ENCODE measurements around the gene ZNF460. TPM values are rescaled to one million over a fixed set of nuclear protein-coding genes. Genes with fewer than 3 reads are reported as not detected.
"Not testable (repeated sequence)": the region's sequence is repeated elsewhere in the genome, so short reads cannot be mapped to it uniquely, and the experiment has no call there.

The ZNF460 gene
- total RNA-seq, 1 experiment from 2014 or later, result 24.9 TPM

DNA sequence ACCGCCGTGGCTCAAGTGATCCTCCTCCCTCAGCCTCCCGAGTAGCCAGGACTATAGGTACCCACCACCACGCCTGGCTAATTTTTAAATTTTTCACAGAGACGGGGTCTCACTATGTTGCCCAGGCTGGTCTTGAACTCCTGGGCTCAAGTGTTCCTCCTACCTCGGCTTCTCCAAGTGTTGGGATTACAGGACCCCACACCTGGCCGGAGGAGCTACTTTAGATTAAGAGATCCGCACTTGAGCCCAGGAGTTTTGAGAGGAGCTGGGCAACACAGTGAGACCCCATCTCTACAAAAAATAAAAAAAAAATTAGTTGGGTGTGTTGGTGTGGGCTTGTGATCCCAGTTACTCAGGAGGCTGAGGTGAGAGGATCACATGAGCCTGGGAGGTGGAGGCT, 9.0 kb upstream of the ZNF460 start:
- no peak for DNase-seq
- H3K9me3 ChIP-seq, result no peaks in the 10 kb centered on the region
- H3K27me3 ChIP-seq, result no peaks in the 10 kb centered on the region
- no peak overlapping the region for H3K4me3 ChIP-seq
- H3K36me3 ChIP-seq, result peaks cover 4% of the 10 kb centered on the region

DNA sequence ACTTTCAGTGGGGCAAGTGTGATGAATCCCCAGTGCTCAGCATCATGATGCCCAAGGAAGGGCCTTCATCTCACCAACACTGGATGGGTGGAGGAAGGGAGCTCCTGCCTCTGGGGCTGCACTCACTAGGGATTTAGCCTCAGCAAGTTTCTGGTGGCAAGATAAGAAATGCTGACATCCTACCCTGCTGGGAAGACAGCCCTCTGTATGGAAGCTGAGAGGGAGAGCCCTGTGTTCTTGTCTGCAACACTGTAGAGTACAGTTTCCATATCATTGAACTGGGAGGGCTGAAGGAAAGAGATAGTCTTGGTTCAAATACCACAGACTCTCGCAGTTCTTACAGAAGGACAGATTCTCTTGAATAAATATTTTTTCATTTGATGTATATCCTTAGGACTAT, 7.3 kb upstream of the ZNF460 start:
- H3K9me3 ChIP-seq, result no peaks in the 10 kb centered on the region
- peaks cover 4% of the 10 kb centered on the region for H3K36me3 ChIP-seq
- H3K27me3 ChIP-seq, result no peaks in the 10 kb centered on the region
- no peak for DNase-seq
- H3K4me3 ChIP-seq, result no peak overlapping the region

DNA sequence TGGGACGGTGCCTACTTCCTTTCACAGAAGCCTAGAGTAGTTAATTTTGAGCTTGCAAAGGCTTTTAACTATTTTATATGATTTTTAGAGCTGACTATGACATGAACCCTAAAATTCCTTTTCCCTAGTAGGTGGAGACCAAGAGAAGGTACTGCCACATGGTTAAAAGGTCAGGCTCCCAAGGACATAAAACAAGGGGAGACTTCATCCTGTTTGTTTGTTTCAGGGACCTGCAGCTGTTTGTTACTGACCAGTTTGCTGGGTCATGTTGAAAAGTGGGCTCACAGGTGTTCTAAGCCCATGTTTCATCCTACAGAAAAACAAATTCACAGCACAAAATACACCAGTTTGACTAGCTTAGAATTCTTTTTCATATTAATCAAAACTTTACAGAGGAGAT, 3.9 kb upstream of the ZNF460 start:
- no peaks in the 10 kb centered on the region for H3K9me3 ChIP-seq

DNA sequence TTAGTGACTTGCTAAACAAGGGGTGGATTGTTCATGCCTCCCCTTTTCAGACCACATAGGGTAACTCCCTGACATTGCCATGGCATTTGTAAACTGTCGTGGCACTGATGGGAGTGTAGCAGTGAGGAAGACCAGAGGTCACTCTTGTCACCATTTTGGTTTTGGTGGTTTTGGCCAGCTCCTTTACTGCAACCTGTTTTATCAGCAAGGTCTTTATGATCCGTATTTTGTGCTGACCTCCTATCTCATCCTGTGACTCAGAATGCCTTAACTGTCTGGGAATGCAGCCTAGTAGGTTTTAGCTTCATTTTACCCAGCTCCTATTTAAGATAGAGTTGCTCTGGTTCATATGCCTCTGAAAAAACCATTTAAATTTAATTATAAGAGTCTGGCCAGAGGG, 1.8 kb upstream of the ZNF460 start:
- H3K36me3 ChIP-seq, result peaks cover 29% of the 10 kb centered on the region
- DNase-seq, H3K9me3 ChIP-seq, H3K4me3 ChIP-seq, H3K27me3 ChIP-seq: not testable (repeated sequence)

More for the DNA sequence above, 3.9 kb upstream of the ZNF460 start:
- peaks cover 13% of the 10 kb centered on the region for H3K36me3 ChIP-seq
- H3K4me3 ChIP-seq, result no peak overlapping the region
- H3K27me3 ChIP-seq, result no peaks in the 10 kb centered on the region
- no peak for DNase-seq

DNA sequence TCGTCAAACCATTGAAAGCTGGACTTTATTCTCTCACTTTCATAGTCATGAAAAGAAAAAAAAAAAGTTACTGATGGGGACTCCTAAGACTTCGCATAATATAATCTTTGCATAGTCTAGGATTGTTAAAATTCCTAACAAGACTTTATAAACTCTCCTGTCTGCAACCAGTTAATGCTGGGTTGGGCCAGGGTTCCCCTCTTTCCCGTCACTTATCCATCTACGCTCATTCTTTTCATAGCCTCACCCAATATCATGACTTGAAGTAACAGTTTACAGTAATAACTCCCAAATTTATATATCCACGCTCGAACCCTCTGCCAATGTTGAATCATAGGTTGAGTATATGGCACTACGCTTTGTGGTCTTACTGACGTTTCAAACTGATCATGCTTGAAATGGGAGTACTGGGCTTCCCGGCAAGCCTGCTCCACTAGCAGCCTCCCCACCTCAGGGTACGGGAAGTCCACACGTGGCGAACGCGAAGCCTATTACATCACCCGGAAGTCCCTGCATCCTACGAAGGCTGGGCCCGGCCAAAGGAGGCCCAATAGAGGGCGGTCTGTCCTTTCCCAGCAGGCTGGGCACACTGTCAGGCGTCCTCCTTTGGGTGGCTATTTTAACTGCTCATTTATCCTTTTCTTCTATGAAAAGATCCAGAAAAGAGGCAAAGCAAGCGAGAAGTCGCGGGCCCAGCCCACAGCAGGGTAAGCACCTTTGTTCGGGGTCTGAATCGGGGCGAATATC, 694 bp upstream of the ZNF460 start:
- DNase-seq, result peak; percentile 96
- Histone ChIP-seq H3K4me3 (peak overlapping the region; percentile 78), H3K9me3 (no peaks in the 10 kb centered on the region), H3K36me3 (peaks cover 35% of the 10 kb centered on the region), H3K27me3 (no peaks in the 10 kb centered on the region)

DNA sequence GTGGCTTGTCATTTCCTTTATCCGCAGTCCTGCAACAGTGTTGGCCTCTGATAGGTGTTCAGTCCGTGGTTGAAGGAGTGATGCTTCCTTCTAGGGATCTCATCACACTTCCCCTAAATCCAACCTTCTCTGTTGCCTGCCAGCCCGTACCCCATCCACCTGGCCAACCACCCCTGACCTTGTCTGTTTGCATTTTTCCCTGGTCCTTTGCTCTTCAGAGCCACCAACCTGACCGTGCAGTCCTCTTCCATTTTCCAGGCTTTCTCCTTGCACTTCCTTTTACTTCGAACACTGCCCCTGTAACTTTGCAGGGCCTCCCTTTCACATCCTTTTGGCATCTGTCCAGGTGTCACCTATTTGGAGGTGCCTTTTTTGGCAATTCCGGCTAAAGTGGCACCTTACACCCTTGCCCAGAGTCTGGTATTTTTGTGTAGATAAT, 696 bp downstream of the ZNF460 start:
- H3K27me3 ChIP-seq, result no peaks in the 10 kb centered on the region
- peaks cover 48% of the 10 kb centered on the region for H3K36me3 ChIP-seq
- no peak for DNase-seq
- peak overlapping the region; percentile 78 for H3K4me3 ChIP-seq
- H3K9me3 ChIP-seq, result peaks cover 2% of the 10 kb centered on the region; the same call in 1 of the 2 replicates

DNA sequence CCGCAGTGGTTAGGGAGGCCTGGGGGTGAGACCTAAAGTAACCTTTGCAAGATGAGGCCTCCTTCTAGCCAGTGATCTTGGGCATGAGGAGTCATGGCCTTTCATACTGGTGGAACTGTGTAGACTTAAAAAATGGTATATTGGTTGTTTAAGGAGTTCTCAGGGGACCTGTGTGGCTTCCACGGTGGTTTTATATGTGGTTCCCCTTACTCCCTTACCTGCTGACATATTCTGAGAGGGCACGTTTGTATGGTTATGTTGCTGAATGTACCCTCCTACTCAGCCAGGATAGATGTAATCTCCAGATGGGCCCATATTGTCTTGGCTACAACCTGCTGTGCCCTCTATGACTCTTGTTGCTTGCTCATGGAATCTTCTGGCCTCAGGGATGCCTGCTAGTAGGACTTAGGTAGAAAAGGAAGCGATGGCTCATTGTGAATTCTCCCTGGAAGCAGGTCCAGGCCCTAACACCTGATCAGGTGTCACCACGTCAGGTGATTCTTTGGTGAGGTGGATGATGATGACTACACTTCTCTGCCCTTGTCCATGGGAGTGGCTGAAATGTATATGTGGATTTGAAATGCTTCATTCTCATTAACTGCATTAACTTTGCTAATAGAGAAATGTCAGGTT, 1.8 kb downstream of the ZNF460 start:
- no peak for DNase-seq
- no peaks in the 10 kb centered on the region for H3K27me3 ChIP-seq
- peaks cover 6% of the 10 kb centered on the region for H3K9me3 ChIP-seq
- H3K36me3 ChIP-seq, result peaks cover 60% of the 10 kb centered on the region
- H3K4me3 ChIP-seq, result peak overlapping the region; percentile 78

DNA sequence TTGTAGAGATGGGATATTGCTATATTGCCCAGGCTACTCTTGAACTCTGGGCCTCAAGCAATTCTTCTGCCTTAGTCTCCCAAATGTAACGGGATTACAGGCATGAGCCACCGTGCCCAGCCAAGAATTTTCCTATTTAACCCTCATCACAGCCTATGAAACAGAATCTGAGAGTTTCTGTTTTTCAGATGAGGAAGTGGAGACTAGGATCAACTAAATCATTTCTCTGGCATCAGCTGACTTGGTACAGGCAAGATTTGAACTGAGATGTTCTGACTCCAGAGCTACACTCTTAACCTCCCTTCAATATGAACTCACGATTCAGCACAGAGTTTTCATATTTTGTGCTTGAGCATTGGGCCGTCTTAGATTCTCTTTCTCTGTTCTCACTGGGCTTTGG, 8.1 kb downstream of the ZNF460 start:
- no peak for DNase-seq
- Histone ChIP-seq H3K27me3 (no peaks in the 10 kb centered on the region), H3K4me3 (no peak overlapping the region), H3K9me3 (peaks cover 56% of the 10 kb centered on the region), H3K36me3 (peaks cover 98% of the 10 kb centered on the region)

DNA sequence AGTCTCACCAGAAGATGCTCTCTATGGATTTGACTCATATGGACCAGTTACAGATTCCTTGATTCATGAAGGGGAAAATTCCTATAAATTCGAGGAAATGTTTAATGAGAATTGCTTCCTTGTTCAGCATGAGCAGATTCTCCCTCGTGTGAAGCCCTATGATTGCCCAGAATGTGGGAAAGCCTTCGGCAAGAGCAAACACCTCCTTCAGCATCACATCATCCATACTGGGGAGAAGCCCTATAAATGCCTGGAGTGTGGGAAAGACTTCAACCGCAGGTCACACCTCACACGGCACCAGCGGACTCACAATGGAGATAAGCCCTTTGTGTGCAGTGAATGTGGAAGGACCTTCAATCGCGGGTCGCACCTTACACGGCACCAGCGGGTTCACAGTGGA, 10.7 kb downstream of the ZNF460 start:
- no peak overlapping the region for H3K4me3 ChIP-seq
- no peak for DNase-seq
- no peaks in the 10 kb centered on the region for H3K27me3 ChIP-seq
- H3K9me3 ChIP-seq, result peaks cover 72% of the 10 kb centered on the region
- peaks cover 100% of the 10 kb centered on the region for H3K36me3 ChIP-seq

DNA sequence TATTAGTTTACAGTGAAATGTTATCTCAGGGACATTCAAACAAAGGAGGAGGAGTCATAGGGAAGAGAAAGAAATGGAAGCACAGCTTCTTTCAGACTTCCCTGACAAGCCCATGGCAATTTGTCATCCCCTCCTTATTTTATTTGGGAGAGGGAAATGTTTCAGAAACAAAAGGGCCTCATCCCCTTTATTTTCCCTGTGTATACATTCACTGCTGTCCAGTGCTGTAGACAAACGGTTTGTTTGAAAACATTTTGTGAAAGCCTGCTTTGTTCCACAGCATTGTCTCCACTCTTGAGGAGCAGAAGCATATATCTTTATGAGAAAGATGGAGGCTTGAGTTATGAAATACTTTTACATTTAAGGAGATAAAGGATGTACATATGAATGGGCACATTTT, 12.3 kb downstream of the ZNF460 start:
- Histone ChIP-seq H3K4me3 (no peak overlapping the region), H3K36me3 (peaks cover 99% of the 10 kb centered on the region), H3K27me3 (no peaks in the 10 kb centered on the region), H3K9me3 (peaks cover 64% of the 10 kb centered on the region)
- no peak for DNase-seq

DNA sequence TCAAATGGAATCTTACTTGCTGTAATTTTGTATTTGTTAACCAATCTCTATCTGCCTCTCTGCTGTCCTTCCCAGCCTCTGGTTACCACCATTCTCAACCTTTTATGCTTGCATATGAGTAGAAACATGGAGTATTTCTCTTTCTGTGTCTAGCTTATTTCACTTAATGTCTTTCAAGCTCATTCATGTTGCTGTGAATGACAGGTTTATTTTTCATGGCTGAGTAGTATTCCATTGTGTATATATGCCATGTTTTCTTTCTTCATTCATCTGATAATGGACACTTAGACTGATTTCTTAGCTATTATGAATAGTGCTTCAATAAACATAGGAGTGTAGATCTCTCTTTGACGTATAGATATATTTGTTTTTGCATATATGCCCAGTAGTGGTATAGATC, 13.4 kb downstream of the ZNF460 start:
- H3K27me3 ChIP-seq, result no peaks in the 10 kb centered on the region
- peaks cover 97% of the 10 kb centered on the region for H3K36me3 ChIP-seq
- H3K4me3 ChIP-seq, result no peak overlapping the region
- no peak for DNase-seq
- peaks cover 61% of the 10 kb centered on the region for H3K9me3 ChIP-seq

DNA sequence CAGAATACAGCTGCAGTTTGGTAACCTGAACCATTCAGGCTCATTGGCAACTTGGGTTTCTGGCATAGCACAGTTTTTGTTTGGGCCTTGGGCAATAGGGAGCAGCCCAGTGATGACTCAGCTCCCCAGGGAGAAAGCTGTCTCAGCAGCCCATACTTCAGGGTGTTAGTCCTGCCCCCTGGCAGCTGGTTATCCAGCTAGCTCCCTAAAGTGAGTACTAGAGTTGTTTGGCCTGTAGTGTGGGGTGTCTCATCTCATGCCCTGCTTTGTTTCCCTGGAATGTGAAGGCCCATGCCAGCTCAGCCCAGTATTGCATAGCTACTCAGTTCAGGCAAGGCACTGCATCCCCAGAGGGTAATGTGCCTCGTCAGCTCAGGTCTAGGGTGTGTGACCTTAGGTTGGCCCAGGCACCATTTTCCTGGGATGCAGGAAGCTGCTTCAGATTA, 21.8 kb downstream of the ZNF460 start:
- DNase-seq, result peak; percentile 98
- Histone ChIP-seq H3K27me3 (0 out of 2 replicates have a peak, but pooled peaks cover 2% of the 10 kb centered on the region), H3K4me3 (no peak overlapping the region), H3K9me3 (peaks cover 8% of the 10 kb centered on the region; the same call in 1 of the 2 replicates), H3K36me3 (peaks cover 92% of the 10 kb centered on the region)

DNA sequence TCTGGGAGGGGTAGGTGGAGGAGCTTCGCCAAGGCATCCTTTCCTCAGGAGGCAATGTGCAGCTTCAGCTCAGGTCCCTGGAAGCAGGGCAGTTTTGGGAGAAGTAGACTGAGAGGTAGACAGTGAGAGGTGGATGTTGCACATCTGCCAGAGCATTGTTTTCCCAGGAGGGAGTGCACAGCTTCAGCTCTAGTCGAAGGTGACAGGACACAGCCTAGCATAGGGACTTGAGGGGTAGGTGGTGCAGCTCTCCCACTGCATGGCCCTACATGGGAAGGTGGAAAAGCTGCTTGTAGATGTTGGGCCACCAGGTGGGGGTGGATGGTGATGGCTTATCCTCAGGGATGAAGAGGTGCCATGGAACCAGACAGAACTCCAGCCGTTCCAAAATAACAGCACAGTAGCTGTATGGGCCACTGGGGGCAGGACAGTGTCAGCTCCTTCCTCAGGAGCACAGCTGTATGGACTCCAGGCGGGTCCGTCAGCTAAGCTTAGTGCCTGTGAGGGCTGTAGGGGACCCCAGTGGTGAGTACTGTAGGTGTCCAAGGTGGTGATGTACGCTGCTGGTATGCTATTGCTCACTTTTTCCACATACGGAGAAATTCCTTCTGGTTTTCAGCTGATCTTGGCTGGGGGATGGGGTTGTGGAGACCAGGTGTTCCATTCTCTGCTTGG, 22.6 kb downstream of the ZNF460 start:
- Histone ChIP-seq H3K9me3 (peaks cover 5% of the 10 kb centered on the region; the same call in 1 of the 2 replicates), H3K4me3 (no peak overlapping the region), H3K27me3 (0 out of 2 replicates have a peak, but pooled peaks cover 2% of the 10 kb centered on the region), H3K36me3 (peaks cover 85% of the 10 kb centered on the region)
- no peak for DNase-seq

DNA sequence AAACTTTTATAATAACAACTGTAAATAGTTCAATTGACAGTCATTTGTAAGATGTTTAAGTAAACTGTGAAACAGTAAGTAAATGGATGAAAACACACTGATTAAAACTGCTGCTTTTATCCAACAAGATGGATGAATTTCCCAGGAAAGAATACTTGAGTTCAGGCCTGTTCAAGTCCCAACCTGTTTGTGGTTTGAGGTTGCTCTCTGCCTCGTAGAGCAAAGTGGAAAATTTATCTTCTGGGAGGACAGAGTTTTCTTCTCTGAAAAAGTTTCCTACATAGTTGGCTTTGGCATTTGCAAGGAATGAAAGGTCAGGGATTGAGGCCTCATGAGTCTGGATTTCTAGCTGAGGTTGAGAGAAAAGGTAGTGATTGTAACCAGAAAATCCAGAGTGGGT, 24.8 kb downstream of the ZNF460 start:
- Histone ChIP-seq H3K36me3 (peaks cover 65% of the 10 kb centered on the region), H3K9me3 (peaks cover 8% of the 10 kb centered on the region; the same call in 1 of the 2 replicates), H3K27me3 (0 out of 2 replicates have a peak, but pooled peaks cover 2% of the 10 kb centered on the region), H3K4me3 (no peak overlapping the region)
- no peak for DNase-seq

DNA sequence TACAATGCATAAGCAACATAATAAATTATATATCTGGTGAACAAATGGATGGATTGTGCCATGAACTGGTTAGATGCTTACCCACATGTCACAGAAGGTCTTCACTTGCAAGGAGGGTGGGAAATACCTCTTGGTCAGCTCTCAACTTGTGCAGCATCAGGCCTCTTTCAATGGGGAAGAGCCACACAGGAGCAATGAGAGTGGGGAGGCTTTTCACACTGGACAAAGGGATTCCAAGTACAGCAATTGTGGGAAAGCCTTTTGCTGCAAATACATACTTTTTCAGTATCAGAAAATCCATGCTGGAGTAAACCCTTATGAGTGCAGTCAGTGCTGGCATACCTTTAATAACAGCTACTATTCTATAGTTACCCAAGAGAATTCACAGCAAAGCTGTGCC, 28.2 kb downstream of the ZNF460 start:
- no peak for DNase-seq
- H3K36me3 ChIP-seq, result peaks cover 33% of the 10 kb centered on the region

DNA sequence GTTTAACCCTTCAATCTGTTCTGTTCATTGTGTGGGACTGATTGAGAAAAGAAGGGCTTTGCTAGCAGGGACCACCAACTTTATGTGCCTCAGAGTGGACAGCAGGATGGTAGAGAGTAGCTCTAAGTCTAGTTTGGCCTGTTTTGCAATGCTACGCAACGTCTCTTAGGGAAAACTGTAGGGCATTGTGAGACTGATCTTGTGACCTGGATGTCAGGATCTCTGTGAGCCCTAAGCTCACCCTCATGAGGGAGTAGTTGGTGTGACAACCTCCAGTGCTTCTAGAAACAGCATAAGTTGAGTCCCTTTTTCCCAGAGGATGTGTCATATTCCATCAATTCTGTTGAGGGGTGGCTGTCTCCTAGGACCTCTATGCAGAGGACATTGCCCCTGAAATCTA, 30.5 kb downstream of the ZNF460 start:
- DNase-seq, result no peak
- Histone ChIP-seq H3K36me3 (peaks cover 13% of the 10 kb centered on the region; the same call in 1 of the 2 replicates), H3K4me3 (no peak overlapping the region), H3K9me3 (peaks cover 11% of the 10 kb centered on the region), H3K27me3 (peaks cover 16% of the 10 kb centered on the region)

More for the DNA sequence above, 28.2 kb downstream of the ZNF460 start:
- peaks cover 4% of the 10 kb centered on the region; the same call in 1 of the 2 replicates for H3K9me3 ChIP-seq
- no peak overlapping the region for H3K4me3 ChIP-seq
- H3K27me3 ChIP-seq, result peaks cover 6% of the 10 kb centered on the region

DNA sequence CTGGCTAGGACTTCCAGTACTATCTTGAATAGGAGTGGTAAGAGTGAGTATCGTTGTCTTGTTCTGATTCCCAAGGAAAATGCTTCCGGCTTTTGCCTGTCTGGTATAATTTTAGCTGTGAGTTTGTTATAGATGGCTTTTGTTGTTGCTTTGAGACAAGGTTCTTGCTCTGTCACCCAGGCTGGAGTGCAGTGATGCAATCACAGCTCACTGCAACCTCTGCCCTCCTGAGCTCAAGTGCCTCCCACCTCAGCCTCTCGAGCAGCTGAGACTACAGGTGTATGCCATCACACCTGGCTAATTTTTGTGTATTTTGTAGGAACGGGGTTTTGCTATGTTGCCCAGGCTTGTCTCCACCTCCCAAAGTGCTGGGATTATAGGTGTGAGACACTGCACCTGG, 33.9 kb downstream of the ZNF460 start:
- DNase-seq, result no peak
- Histone ChIP-seq H3K4me3 (no peak overlapping the region), H3K36me3 (no peaks in the 10 kb centered on the region), H3K9me3 (peaks cover 7% of the 10 kb centered on the region), H3K27me3 (peaks cover 16% of the 10 kb centered on the region)

Measured in MG63 (cell line).